Erythroblast (primary cell): ENCODE measurements around the gene GCNT2.
"Not testable (repeated sequence)": the region's sequence is repeated elsewhere in the genome, so short reads cannot be mapped to it uniquely, and the experiment has no call there.

Experiments
- GATA1 ChIP-seq: IDR thresholded peaks from 2 replicates; pipeline ENCODE4 v1.6.1; 2011; ENCODE audit warnings: low read depth, mild to moderate bottlenecking, control low read depth, low read length, moderate library complexity
- POLR2A ChIP-seq: IDR thresholded peaks from 2 replicates; pipeline ENCODE4 v1.6.1; 2011; ENCODE audit warnings: mild to moderate bottlenecking, low read length

DNA sequence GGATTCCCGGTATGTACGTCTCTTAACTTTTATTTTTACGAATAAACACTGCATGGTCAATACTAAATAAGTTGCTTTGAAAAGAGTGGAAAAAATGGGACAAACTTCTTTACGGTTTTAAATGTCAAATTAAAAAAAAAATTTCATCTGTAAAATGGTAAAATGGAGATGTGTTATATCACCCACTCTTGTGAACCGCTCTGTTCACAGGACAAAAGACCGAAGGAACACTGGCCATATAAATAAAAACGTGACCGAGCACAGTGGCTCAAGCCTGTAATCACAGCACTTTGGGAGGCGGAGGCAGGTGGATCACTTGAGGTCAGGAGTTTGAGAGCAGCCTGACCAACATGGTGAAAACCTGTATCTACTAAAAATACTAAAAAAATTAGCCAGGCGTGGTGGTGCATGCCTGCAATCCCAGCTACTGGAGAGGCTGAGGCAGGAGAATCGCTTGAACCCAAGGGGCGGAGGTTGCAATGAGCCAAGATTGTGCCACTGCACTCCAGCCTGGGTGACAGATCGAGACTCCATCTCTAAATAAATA is 8.8 kb downstream of the GCNT2 start:
- not testable (repeated sequence) for TF ChIP-seq POLR2A, GATA1
